HTR-8/SVneo (cell line): ENCODE data around the gene DLG2.

Source experiments
- DNase-seq: peaks from one replicate; pipeline ENCODE4 v3.0.0; 2011; ENCODE audit warnings: low spot score, mixed read lengths; ENCODE audit not compliant: insufficient read length
- FAIRE-seq: peaks from 2 replicates; lab custom pipeline; 2011; peaks lifted over from hg19 to GRCh38; lab: Jason Lieb, UNC

DLG2 gene

GRCh38 chr11:84560206-84560605 lies 1066.9 kb downstream of the DLG2 start:
- FAIRE-seq (no peak), DNase-seq (no peak)

GRCh38 chr11:84558085-84558905 lies 1068.8 kb downstream of the DLG2 start:
- DNase-seq (peak; percentile 26), FAIRE-seq (no peak)

GRCh38 chr11:84552791-84553190 lies 1074.4 kb downstream of the DLG2 start:
- DNase-seq (no peak), FAIRE-seq (no peak)

- DNase-seq (no peak), FAIRE-seq (no peak)
Measured at GRCh38 chr11:84549217-84549616, 1077.9 kb downstream of the DLG2 start.

- no peak for DNase-seq
- FAIRE-seq: no peak
Measured at GRCh38 chr11:84544566-84544965, 1082.6 kb downstream of the DLG2 start.

DNA sequence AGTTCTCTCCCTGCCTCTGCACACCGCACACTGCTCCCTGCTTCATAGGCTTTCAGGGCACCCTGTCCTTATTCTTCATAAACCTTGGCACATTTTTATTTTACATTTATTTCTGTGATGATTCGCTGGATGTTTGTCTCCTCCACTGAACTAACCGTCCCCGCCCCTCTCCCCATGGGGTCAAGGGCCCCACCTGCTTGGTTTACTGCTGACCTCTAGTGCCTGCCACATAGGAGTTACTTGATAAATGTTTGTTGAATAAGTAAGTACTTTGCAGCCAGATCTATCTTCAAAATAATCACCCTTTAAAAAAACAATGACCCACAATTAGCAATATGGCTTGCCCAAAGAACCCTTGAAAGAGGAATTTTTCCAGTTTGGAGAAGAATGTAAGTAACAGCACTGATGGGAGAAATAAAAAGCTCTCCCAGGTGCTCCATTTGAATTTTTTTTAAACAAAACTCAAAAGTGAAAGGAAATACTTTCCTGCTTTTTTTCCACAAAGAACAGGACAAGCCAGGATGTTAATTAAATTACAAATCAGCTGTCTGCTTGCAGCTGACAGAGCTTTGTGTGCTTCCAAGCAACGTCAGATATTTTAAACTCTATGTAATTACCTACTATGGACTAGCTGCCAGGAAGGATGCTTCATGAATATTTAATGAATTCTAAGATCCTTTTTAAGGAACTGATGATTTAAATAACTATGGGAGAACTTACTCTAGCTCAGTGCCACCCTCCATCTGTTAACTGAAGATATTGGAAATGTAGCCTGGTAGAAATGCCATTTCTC lies 1083.6 kb downstream of the DLG2 start:
- FAIRE-seq: no peak
- DNase-seq: no peak

GRCh38 chr11:84541731-84542340 lies 1085.3 kb downstream of the DLG2 start:
- no peak for DNase-seq
- FAIRE-seq: peak; percentile 4

- no peak for DNase-seq
- FAIRE-seq: no peak
Measured at GRCh38 chr11:84536456-84536855, 1090.7 kb downstream of the DLG2 start.

DNA sequence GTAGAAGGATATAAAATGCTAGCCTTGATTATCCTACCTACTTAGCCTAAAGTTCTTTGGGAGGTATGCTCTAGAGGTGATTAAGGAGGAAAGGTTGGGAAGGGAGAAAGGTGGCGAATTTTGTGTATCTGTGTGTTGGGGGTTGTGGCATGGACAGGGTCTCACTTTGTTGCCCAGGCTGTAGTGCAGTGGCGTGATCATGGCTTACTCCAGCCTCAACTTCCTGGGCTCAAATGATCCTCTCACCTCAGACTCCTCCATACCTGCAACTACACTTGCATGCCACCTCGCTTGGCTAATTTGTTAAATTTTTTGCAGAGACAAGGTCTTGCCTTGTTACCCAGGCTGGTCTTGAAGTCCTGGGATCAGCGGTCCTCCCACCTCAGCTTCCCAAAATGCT lies 1094.8 kb downstream of the DLG2 start:
- no peak for FAIRE-seq
- DNase-seq: no peak

DNA sequence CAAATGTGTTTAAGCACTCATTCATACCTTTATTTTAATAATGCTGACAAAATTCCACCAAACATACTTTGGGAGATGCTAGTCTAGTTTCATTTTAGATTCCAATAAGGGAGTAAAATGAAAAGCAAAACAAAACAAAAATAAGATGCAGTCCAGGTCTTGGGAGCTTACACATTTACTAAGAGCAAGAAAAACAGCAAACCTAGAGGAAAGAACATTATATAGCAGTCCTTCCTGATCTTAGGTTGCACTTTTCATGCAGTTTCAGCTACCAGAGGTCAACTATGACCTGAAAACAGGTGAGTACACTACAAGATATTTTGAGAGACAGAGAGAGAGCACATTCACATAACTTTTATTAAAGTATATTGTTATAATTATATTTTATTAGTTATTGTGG lies 1100.9 kb downstream of the DLG2 start:
- no peak for DNase-seq
- no peak for FAIRE-seq

- no peak for FAIRE-seq
Measured at GRCh38 chr11:84524422-84525051, 1102.6 kb downstream of the DLG2 start.

DNA sequence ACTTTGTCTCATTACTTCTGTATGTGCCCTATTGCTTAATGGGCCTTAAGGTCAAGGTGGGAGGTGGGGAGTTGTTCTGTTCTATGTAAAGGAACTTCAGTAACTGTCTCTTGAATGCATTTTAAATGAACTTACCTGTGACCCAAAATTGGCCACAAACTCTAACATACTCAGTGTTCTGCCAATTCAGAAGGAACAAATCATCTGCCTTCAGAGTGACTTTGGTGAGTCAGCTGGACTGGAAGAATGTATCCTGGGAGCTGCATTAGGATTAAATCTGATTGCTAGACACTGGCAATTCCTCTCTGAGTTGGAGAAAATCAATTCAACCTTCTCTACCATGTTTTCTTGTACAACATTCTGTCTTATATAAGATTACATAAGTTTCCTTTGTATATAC lies 1104.8 kb downstream of the DLG2 start:
- DNase-seq: no peak
- FAIRE-seq: no peak

More at GRCh38 chr11:84524422-84525051, 1102.6 kb downstream of the DLG2 start:
- DNase-seq: peak; percentile 3

GRCh38 chr11:84518631-84519183 lies 1108.4 kb downstream of the DLG2 start:
- DNase-seq (no peak), FAIRE-seq (no peak)

DNA sequence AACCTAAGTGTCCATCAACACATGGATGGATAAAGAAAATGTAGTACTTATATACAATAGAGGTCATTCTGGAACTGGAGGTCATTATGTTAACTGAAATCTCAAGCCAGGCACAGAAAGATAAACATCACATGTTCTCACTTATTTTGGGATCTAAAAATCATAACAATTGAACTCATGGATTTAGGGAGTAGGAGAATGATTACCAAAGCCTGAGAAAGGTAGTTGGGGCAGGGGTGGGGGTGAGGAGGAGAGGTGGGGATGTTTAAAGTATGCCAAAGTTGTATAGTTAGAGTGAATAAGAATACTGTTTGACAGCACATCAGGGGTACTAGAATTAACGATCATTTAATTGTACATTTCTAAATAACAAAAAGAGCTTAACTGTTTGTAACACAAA lies 1112.7 kb downstream of the DLG2 start:
- no peak for DNase-seq
- no peak for FAIRE-seq

DNA sequence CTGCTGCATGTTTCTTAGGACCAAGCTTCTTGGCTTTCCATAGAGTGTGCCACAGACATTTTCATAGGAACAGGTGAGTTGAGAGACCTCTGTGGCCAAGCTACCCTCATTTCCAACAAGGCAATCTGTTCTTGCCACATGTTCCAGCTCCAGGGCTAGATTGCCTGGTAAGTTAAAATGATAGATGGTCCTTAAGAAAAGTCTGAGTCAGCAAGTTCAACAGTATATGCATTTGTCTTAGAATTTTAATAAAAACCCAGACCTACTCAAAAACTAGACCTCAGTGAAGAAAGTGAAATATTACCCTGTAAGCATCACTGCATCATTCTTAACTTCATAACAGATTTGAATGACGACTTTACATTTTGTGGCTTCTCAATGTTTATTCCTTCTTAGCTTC lies 1123.6 kb downstream of the DLG2 start:
- DNase-seq (no peak), FAIRE-seq (no peak)

DNA sequence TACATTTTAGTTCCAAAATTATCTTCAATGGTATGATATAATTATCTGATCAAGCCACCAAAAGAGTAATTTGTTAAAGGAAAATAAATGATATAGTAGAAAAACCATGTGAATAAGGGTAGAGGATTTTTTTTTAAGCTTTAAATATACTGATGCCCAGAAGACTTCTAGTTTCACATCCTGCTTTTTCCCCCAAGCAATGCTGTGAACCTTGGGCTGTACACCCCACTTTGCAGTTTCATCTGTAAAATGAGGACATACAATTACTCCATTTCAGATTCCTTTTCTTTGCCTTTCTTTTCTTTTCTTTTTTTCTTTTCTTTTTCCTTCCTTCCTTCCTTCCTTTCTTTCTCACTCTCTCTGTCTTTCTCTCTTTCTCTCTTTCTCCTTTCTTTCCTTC lies 1125.4 kb downstream of the DLG2 start:
- FAIRE-seq (no peak), DNase-seq (no peak)

DNA sequence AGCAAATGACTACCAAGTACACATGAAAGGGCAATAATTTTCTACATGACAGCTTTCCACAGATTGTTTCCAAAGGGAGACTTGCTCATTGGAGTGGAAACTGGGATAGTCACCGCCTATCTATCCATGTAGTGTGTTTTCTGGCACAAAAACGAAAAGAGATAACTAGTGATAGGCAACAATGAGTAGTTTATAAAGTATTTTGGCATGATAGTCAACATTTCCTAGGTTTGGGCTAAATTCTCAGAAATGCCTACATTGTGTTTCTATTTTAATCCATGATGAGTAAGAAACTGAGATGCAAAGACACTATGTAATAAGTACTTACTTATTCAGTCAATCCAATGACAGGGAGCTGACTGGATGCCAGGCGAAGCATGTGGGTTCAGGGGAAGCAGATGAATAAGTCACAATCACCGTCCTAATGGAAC lies 1129.1 kb downstream of the DLG2 start:
- no peak for FAIRE-seq
- no peak for DNase-seq

DNA sequence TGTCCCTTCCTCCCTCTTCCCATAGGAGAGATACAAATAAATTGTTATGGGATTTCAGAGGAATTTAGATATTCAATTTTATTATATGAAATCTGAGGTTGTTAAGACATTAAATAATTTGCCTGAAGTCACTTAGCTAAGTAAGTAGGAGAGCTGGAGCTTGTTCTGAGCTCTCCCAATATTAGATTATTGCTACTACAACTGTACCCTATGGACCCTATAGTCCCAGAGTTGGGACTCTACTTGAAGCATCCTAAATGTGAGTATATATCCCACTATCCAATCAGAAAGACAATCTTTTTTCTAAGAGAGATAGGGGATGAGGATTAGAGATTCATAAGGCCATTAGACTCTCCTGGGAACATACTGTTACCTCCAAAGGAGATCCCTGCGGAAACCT lies 1130.0 kb downstream of the DLG2 start:
- DNase-seq: no peak

GRCh38 chr11:84496122-84496521 lies 1131.0 kb downstream of the DLG2 start:
- FAIRE-seq: no peak
- no peak for DNase-seq

More for the DNA sequence above, 1130.0 kb downstream of the DLG2 start:
- FAIRE-seq: no peak

GRCh38 chr11:84480131-84480530 lies 1147.0 kb downstream of the DLG2 start:
- FAIRE-seq (no peak), DNase-seq (no peak)
